ENCODE data around the gene ROBO1.
"Not testable (repeated sequence)": the region's sequence is repeated elsewhere in the genome, so short reads cannot be mapped to it uniquely, and the experiment has no call there.

ROBO1 gene

GRCh38 chr3:79314962-79315361, 452.8 kb downstream of the ROBO1 start:
- in situ Hi-C loops (cut with HindIII; ENCODE audit: low sequenced_read_pairs) = no loop called here
- DNase-seq (ENCODE audit: low read depth) = no peak
- no peak overlapping the region for H3K4me3 ChIP-seq (ENCODE audit: low read depth, low read length)
- TF ChIP-seq CTCF (IDR thresholded peaks at IDR 0.05; ENCODE audit: low read depth, low read length, missing control alignments) = no peak

- no peak for TF ChIP-seq CTCF (IDR thresholded peaks at IDR 0.05; ENCODE audit: low read depth, low read length, missing control alignments)
- no peak for DNase-seq (ENCODE audit: low read depth)
- no peak overlapping the region for H3K4me3 ChIP-seq (ENCODE audit: low read depth, low read length)
- in situ Hi-C loops (cut with HindIII; ENCODE audit: low sequenced_read_pairs) = no loop called here
These were observed 453.3 kb downstream of the ROBO1 start for GRCh38 chr3:79314544-79314943.

- DNase-seq (ENCODE audit: low read depth) = no peak
- TF ChIP-seq CTCF (IDR thresholded peaks at IDR 0.05; ENCODE audit: low read depth, low read length, missing control alignments) = no peak
- in situ Hi-C loops (cut with HindIII; ENCODE audit: low sequenced_read_pairs) = no loop called here
- no peak overlapping the region for H3K4me3 ChIP-seq (ENCODE audit: low read depth, low read length)
These were observed 457.8 kb downstream of the ROBO1 start for GRCh38 chr3:79310016-79310415.

- no peak overlapping the region for H3K4me3 ChIP-seq (ENCODE audit: low read depth, low read length)
- no peak for DNase-seq (ENCODE audit: low read depth)
- in situ Hi-C loops (cut with HindIII; ENCODE audit: low sequenced_read_pairs) = no loop called here
- no peak for TF ChIP-seq CTCF (IDR thresholded peaks at IDR 0.05; ENCODE audit: low read depth, low read length, missing control alignments)
These were observed 460.7 kb downstream of the ROBO1 start for GRCh38 chr3:79306934-79307570.

- H3K4me3 ChIP-seq (ENCODE audit: low read depth, low read length); in situ Hi-C loops (cut with HindIII; ENCODE audit: low sequenced_read_pairs); DNase-seq (ENCODE audit: low read depth): not testable (repeated sequence)
These were observed 467.7 kb downstream of the ROBO1 start for GRCh38 chr3:79299949-79300635.

GRCh38 chr3:79297245-79297960, 470.4 kb downstream of the ROBO1 start:
- TF ChIP-seq CTCF (IDR thresholded peaks at IDR 0.05; ENCODE audit: low read depth, low read length, missing control alignments) = no peak
- no peak overlapping the region for H3K4me3 ChIP-seq (ENCODE audit: low read depth, low read length)
- in situ Hi-C loops (cut with HindIII; ENCODE audit: low sequenced_read_pairs) = no loop called here
- DNase-seq (ENCODE audit: low read depth) = peak; percentile 83

GRCh38 chr3:79286882-79287281, 480.9 kb downstream of the ROBO1 start:
- in situ Hi-C loops (cut with HindIII; ENCODE audit: low sequenced_read_pairs) = no loop called here
- no peak for TF ChIP-seq CTCF (IDR thresholded peaks at IDR 0.05; ENCODE audit: low read depth, low read length, missing control alignments)

More at GRCh38 chr3:79286882-79287281, 480.9 kb downstream of the ROBO1 start:
- DNase-seq (ENCODE audit: low read depth) = no peak
- no peak overlapping the region for H3K4me3 ChIP-seq (ENCODE audit: low read depth, low read length)
